Amygdala (tissue), 56 donors: Measurements from ENCODE around the gene CCDC127.

Experiments
- DNase-seq, 56 donors: peaks; one replicate each; lab custom pipeline; 2025; lab: John Stamatoyannopoulos, UW

Gene CCDC127

DNA sequence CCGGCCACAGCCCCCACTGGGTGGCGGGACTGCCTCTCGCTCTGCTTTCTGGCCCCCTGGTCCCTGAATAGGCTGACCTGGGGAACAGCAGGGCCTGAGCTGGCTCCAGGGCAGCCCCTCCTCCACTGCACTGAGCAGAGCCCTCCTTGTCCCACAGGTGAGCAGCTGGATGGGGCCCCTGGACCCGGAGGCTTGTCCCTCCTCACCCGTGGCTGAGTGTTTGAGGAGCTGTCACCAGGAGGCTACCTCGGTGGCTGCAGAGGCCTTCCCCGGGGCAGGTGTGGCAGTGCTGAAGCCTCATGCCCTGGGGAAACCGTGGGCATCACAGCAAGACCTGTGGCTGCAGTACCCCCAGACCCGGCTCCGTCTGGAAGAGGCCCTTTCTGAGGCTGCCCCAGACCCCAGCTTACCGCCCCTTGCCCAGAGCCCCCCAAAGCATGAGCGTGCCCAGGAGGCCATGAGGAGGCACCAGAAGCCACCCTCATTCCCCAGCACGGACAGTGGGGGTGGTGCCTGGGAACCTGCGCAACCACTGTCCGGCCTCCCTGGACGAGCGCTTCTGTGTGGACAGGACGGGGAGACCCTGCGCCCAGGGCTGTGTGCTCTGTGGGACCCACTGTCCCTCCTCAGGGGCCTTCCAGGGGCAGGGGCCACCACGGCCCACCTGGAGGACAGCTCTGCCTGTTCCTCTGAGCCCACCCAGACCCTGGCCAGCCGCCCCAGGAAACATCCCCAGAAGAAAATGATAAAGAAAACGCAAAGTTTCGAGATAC is 55.2 kb downstream of the CCDC127 start:
- DNase-seq: no peak

DNA sequence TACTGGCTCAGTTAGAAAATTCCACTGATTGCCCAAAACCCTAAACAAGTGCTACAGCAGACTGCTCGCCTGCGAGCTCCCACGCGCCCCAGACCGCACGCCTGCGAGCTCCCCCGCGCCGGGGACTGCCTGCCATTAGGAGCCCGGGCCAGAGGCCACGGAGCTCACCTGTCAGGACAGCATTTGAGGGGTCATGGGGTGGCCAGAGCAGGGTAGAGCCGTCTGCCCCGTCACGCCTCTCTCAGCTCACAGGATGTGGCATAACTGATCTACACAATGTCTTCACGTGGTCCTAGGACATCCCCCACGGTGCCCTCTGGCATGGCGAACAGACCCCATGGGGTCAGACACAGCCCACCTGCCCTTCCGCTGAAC is 55.8 kb downstream of the CCDC127 start:
- no peak for DNase-seq

DNA sequence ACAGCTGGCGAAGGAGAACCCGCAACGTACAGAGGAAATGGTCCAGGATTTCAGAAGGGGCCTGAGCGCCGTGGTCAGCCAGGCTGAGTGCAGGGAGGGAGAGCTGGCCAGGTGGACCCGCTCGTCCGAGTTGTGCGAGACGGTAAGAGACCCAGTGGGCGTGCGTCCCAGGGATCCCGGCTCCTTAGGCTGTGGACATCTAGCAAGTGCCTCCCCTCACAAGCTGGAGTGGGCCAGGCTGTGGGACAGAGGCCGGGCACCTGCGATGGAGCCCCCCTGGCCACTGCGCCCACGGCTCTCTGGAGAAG is 56.2 kb downstream of the CCDC127 start:
- no peak for DNase-seq

DNA sequence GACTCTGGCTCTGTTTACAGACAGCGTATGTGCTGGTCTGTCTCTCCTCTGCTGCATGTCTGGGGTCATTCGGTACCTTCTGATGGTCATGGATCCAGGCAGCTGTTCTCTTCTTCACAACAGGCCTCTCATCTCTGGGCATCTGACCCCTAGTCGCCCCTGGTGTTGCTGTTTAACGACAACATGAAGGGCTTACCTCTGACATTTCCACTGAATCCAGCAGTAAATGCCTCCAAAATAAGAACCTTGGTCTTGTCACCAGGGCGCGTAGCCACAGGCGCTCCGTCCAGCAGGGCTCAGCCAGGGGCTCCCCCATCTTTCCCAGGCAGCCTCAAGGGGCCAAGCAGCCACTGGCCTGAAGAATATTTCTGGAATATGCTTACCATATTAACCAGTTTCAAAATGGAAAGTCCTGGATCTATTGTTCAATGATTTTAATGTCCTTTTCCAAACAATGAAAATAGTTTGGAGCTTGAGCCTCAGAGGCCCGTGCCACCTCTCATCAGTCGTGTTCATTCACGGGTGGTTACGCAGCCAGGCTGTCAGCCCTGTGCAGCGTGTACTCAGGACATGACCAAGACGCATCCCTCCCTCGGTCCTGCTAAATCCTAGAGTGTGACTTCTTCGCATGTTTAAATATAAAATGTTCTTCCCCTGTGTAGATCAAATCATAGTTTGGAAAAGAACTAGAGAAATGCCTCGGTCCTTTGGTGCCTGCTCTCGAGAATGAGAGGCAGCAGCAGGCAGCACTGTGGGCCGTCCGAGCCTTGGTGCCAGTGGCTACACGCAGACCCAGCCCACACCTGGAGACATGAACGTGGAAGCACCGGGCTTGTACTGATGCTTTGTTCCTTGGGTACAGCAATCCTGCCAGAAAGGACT is 56.8 kb downstream of the CCDC127 start:
- DNase-seq: no peak

DNA sequence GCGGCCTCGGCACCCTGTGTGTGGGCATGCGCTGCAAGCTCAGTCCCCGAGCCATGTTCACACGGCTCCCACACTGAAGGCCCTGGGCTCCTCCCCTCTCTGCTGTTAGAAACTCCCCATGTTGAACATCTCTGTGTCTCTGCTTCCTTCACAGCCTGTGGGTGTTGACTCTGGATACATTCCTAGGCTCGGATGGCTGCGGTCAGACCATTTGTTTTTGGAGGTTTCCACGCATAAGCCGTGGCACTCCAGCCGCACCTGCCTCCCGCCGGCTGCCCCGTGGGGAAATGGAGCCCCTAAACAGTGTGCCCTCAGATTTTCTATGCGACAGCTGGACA is 57.8 kb downstream of the CCDC127 start:
- DNase-seq: no peak

DNA sequence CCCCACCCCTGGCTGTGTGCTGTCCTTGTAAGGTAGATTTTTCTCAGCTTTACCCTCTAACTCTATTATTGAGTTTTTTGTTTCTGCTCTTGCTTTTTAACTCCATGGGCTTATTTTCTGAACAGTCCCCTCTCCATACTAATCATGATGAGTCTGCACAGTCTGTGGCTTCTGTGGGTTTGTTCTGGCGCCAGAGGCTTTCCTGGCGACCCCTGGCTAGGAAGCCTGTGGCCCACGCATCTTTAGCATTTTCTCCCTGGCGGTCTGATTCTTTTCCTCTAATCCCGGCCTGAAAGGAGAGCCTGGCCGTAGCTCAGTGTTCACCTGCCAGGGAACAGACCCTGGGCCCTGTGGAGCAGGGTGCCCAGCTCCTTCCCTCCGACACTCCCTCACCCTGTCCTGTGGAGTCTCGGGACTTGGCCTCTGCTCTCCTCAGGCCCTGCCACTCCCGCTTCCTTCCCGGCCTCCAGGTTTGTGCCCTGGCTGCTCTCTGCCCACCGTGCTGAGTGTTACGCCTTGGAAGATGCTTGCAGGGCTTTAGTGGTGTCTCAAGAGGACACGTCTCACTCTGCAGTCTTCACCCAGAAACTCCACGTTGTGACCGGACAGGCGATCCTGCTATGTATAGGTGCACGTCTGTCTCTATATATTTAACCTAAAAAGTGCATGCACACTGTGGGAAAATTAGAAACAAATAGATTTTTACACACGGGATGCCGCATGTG is 58.3 kb downstream of the CCDC127 start:
- no peak for DNase-seq

DNA sequence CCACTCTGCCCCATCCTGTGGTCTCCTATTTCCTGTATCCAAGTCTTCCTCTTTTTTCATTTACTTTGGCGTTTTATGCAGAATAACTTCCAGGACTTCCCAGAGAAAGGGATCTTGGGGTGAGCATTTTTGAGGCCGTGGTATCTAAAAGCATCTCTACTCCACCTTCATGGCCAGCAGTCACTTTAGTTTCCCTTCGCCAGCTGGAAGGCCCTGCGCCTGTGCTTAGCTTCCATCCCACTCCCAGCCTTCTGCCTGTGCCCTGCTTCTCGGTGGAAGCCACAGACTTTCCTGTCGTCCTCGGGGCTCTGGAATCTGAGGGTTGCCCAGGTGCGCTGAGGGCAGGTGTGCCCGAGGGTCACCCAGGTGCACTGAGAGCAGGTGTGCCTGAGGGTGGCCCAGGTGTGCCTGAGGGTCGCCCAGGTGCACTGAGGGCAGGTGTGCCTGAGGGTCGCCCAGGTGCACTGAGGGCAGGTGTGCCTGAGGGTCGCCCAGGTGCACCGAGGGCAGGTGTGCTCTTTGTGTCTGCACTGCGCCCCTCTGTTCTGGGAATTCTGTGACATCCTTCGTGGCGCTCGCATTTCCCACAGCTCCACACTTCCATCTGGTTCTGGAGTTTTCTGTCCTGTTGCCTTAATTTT is 59.0 kb downstream of the CCDC127 start:
- DNase-seq: no peak

DNA sequence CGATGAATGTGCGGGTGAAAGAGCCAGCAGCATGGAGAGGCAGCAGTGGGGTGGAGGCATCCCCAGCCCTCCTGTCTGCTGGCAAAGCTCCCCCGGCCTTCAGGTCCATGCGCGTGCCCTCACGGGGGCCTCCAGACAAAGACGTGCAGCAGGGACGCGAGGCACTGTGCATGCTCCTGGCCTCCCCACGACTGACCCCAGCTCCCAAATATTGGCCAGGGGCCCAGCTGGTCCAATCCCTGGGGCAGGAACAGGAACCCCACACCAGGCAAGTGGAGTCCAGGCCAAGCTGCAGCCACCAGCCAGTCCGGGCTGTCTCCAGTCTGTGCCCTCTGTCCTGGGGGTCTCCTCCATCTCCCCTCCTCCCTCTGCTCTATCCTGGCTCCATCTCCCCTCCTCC is 60.2 kb downstream of the CCDC127 start:
- DNase-seq: no peak

DNA sequence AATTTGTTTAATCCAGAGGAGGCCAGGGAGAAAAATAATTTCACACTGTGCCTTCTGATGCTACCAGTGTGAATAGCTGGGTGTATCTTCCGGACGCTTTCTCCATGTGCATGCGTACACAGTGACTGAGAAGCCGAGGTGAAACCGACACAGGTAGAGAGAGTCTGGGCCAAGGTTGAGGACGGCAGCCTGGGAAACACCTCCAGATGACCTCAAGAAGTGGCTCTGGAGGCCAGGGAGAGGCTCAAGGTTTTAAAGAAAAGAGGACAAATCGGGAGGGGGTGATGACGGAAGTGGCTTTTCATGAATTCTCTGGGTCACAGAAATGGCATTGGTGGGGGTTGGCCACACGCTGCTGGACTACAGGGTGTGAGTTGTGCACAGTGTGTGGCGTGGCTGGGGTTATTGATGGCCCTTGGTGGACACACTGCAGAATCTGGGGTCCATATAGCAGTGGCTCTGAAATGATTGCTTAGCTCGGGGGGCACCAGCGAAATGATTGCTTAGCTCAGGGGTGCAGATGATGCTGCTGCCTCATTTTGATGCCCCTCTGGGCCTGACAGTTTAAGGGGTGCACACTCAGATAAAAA is 60.7 kb downstream of the CCDC127 start:
- no peak for DNase-seq

DNA sequence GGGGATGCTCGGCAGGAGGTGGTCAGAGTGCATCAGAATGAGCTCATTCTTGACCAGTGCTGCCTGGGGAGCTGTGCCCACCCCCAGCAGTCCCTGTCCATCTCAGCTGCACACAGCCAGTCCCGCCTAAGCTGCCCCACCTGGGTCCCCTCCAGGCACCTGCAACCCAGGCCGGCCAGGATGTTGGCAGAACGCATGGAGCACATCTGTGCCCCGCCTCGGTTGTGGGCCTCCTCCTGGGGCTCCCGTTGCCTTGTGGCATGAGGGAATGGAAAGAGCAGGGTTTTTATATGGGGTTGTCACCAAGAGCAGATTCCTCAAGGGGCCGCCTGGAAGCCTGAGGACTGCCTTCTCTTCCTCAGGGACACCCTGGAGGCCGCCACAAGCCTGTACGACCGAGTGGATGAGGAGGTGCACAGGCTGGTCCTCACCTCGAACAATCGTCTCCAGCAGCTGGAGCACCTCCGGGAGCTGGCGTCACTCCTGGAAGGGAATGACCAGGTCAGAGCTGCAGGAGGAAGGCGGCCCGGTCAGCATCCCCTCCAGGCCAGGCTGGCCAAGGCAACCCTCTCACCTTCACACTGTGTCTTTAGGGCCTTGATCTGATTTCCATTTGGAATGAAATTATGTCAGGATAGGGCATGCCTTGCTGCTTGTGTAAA is 61.4 kb downstream of the CCDC127 start:
- DNase-seq: no peak

DNA sequence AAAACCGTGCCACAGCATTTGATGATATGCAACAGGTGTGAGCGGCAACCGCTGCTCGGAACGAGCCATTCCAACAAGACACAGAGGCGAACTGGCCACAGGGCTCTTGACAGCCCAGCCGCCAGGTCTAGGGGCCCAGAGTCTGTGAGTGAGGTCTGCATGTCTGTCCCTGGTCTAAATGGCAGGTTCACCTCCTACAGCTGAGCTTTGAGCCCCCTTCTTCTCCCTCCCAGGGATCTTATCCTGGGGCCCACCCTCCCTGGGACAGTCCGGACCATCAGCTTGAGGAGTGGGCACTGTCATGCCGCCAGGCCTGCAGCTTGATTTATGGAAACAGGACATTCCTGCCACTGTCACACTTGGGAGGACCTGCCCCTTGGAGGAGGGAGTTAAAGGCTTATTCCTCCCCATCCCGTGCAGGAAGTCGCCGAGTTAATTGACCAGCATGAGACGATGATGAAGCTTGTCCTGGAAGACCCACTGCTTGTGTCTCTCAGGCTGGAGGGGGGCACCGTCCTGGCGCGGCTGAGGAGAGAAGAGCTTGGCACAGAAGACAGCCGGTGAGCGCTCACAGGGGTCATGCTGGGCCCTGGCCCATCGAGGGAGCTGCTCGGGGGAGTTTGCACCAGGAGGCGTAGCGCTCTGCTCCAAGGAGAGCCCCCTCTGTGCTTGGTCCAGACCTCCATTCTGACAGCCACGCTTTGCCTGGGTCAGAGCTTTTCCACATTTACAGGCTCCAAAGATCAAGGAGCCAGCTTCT is 62.1 kb downstream of the CCDC127 start:
- DNase-seq: no peak

DNA sequence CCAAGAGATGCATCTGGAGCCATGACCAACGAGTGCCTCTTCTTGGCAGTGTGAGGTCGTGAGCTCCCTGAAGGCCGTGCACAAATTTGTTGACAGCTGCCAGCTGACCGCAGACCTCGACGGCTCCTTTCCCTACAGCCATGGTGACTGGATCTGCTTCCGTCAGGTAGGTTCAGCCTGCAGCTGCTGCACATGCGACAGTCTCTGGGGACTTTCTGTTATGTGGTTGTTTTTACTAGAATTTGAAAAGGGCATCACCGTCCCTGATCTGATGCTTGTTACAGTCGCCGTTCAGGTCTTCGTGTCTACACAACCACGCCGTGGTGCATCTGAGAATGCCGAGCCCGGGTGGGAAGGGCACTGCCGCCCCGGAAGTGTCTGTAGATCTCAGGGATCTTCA is 63.1 kb downstream of the CCDC127 start:
- no peak for DNase-seq

DNA sequence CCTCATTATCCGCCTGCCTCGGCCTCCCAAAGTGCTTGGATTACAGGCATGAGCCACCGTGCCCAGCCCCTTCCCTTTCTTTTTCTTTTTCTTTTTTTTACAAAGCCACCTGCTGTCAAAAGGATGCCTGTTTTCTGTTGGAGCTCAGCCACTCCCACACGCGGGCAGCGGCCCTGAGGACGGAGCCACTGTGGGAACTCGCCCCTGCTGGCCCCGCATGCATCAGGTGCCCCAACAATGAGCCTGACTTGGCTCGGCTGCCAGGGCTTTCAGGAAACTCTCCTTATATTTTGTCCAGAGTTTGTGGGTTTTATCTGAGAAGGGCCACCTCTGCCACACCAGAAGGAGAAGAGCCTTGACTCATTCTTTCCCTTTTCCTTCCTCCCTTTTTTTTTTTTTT is 63.7 kb downstream of the CCDC127 start:
- DNase-seq: no peak

DNA sequence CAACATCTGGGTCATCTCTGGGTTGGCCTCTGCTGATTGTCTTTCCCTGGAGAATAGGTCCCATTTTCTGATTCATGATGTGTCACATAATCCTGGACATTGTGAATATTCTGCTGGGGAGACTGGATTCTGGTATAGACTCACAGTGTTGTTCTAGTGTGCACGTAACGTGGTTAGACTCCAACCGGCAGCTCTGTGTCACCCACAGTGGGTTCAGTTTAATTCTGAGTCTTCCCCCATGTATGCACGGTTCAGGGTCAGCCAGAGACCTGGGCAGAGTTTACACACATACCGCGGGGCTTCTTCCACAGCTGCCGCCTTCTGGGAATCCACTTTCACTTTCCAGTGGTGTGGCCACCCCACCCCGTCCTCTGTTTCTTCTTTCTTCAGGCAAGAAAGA is 64.7 kb downstream of the CCDC127 start:
- DNase-seq: no peak

DNA sequence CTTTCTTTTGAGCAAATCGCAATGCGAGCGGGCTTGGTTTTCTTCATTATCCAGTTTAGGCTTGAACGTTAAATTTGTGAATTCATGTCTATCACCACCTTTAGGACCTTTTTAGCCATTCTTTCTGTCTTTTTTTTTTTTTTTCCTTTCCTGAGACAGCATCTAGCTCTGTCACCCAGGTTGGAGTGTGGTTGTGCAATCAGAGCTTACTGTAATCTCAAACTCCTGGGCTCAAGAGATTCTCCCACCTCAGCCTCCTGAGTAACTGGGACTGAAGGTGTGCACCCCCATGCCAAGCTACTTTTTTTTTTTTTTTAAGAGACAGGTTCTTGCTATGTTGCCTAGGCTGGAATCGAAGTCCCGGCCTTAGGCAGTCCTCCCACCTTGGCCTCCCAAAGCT is 65.9 kb downstream of the CCDC127 start:
- no peak for DNase-seq

DNA sequence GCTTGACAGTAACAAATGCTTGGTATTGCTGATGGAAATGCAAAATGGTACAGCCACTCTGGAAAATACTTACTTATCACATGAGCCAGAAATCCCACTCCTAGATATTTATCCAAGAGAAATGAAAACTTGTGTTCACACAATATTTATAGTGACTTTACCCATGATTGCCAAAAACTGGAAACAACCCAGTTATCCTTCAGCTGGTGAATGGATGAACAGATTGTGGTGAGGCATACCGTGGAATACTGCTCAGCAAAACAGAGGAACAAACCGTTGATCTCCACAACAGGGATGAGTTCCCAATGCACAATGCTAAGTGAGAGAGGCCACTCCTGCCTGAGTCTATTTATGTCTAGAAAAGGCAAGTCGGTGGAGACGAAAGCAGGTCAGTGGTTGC is 67.2 kb downstream of the CCDC127 start:
- DNase-seq: no peak

DNA sequence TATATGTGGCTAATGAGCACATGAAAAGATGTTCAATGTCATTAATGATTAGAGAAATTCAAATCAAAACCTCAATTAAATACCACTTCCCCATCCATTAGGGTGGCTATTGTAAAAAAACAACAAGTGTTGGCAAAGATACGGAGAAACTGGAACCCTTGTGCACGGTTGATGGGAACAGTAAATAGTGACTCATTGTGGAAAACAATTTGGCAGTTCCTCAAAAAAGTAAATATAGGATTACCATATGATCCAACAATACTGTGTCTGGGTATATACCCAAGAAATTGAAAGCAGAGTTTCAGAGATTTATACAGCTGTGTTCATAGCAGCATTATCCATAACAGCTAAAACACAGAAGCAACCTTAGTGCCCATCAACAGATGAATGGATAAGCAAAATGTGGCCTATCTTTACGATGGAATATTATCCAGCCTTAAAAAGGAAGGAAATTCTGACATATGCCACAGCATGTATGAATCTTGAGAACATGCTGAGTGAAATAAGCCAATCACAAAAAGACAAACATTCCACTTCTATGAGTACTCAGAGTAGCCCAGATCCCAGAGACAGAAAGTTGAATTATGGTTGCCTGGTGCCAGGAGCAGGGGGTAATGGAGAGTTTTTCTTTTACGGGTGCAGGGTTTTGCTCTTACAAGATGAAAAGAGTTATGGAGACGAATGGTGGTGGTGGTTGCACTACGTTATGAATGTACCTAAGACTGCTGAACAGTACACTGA is 68.0 kb downstream of the CCDC127 start:
- no peak for DNase-seq

DNA sequence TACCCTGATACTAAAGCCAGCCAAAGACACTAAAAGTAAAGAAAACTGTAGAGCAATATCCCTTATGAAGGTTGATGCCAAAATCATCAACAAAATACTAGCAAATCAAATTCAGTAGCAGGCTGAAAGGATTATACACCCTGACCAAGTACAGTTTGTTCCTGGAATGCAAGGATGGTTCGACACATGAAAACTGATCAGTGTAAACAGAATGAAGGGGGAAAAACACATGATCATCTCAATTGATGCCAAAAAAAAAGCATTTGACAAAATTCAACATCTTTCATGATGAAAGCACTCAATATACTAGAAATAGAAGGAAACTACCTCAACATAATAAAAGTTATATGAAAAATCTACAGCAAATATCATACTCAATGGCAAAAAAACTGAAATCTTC is 70.2 kb downstream of the CCDC127 start:
- DNase-seq: no peak
